Brain microvascular endothelial cell (primary cell): ENCODE data around the gene GRIK4.
"Not testable (repeated sequence)": the region's sequence is repeated elsewhere in the genome, so short reads cannot be mapped to it uniquely, and the experiment has no call there.

Source experiments
- DNase-seq: peaks from one replicate; pipeline ENCODE4 v3.0.0-alpha.2; 2020
- H3K27ac ChIP-seq: fragments of 250-450 bp; sonication (Bioruptor Pico); 2 replicates; pipeline ENCODE4 v1.5.1; 2020; ENCODE audit warnings: mild to moderate bottlenecking, moderate library complexity
- H3K27me3 ChIP-seq: fragments of 250-450 bp; sonication (Bioruptor Pico); replicated peaks from 2 replicates; pipeline ENCODE4 v1.5.1; 2020; ENCODE audit warnings: mild to moderate bottlenecking
- H3K36me3 ChIP-seq: fragments of 250-450 bp; sonication (Bioruptor Pico); replicated peaks from 2 replicates; pipeline ENCODE4 v1.5.1; 2020; ENCODE audit warnings: mild to moderate bottlenecking
- H3K4me3 ChIP-seq: 2 replicates; pipeline ENCODE4 v1.5.1; 2011; ENCODE audit warnings: low read depth, mild to moderate bottlenecking, control low read depth, low read length, moderate library complexity
- in situ Hi-C: cut with HindIII; loops from 2 replicates; pipeline ENCODE4 v1.10.0; 2017; ENCODE audit warnings: low sequenced_read_pairs, low pct_ligation_motif_present
- TF ChIP-seq, protein P1 (sequence below): IDR thresholded peaks from 2 replicates; pipeline ENCODE4 v1.5.1; 2011; ENCODE audit warnings: low read depth, mild to moderate bottlenecking, moderate library complexity, low read length, control low read depth, inconsistent platforms; ENCODE audit errors: missing control alignments

Gene GRIK4

DNA sequence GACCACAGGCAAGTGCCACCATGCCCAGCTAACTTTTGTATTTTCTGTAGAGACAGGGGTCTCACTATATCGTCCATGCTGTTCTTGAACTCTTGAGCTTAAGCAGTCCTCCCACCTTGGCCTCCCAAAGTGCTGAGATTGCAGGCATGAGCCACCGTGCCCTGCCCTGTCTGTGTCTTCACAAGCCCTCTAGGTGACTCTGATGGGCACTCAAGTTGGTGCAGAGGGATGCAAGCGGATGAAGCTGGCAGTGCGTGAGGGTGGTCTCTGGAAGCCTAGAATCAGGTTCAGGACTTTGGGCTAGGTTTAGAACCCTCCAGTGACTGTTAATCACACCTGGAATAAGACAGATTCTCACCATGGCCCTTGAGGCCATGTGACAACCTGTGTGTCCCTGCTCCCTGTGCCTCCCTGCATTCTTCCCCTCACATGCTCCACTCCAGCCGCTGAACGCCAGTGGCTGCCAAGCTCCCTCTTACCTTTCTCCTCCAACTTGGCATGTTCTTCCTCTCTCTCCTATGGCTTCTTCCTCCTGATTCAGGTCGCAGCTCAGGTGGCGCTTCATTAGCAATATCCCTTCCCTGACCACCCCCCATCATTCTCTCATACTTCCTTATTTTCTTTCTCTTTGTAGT is 270.1 kb downstream of the GRIK4 start:
- in situ Hi-C loops: no loop called here
- TF ChIP-seq, protein P1, sequence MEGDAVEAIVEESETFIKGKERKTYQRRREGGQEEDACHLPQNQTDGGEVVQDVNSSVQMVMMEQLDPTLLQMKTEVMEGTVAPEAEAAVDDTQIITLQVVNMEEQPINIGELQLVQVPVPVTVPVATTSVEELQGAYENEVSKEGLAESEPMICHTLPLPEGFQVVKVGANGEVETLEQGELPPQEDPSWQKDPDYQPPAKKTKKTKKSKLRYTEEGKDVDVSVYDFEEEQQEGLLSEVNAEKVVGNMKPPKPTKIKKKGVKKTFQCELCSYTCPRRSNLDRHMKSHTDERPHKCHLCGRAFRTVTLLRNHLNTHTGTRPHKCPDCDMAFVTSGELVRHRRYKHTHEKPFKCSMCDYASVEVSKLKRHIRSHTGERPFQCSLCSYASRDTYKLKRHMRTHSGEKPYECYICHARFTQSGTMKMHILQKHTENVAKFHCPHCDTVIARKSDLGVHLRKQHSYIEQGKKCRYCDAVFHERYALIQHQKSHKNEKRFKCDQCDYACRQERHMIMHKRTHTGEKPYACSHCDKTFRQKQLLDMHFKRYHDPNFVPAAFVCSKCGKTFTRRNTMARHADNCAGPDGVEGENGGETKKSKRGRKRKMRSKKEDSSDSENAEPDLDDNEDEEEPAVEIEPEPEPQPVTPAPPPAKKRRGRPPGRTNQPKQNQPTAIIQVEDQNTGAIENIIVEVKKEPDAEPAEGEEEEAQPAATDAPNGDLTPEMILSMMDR: no peak
- Histone ChIP-seq H3K4me3 (no peak overlapping the region), H3K27me3 (no peaks in the 10 kb centered on the region), H3K36me3 (no peaks in the 10 kb centered on the region), H3K27ac (no peak overlapping the region)
- DNase-seq: no peak

DNA sequence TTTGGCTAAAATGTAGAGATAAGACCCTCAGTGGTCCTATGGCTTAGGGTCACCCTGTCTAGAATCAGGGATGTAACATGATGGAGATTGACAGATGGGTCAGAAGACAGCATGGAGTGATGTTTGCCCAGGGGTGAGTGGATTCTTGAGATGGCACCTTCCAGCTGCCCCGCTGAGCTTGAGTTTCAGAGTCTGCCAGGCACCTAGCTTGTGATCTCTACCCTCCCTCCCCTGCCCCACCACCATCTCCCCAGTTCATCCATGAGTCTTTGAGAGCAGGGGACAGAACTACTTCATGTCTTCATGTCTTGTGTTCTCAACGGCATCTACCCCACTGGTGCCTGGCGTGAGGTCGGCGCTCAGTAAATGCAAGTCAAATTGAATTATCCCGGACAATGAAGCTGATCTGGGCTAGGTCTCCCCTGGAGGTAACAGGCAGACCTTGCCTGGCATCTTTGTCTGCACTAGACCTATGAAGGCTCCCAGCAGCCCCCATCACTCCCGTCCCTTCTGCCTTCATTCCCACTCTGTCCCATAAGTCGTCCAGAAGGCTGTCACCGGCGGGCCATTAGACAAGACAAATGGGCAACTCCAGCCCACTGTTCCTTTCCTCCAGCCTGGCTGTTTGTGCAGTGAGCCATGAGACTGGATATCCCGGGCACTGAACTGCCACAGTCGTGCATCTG is 273.2 kb downstream of the GRIK4 start:
- TF ChIP-seq, protein P1: no peak

DNA sequence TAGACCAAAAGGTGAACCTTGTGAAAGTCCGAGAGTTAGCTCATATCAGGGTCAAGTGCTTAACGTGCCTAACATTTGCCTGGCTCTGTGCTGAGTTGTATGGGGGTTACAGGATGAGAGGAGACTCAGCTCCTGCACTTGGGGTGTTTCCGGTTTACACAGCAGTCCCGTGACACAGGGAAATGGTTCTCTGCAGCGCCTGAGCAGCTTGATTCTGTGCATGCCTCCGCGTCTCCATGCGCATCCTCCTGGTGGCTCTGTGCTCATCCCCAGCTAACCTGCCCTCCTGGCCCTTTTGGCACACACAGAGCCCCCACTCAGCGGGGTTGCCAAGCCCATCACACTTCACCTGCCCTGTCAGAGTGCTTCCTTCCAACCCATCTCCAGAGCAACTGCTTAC is 274.0 kb downstream of the GRIK4 start:
- in situ Hi-C loops: no loop called here
- H3K27ac ChIP-seq: no peak overlapping the region
- no peak overlapping the region for H3K4me3 ChIP-seq
- TF ChIP-seq, protein P1: no peak
- H3K36me3 ChIP-seq: no peaks in the 10 kb centered on the region
- H3K27me3 ChIP-seq: no peaks in the 10 kb centered on the region
- DNase-seq: no peak

More for the DNA sequence above, 273.2 kb downstream of the GRIK4 start:
- no peak for DNase-seq
- H3K27ac ChIP-seq: no peak overlapping the region
- H3K36me3 ChIP-seq: no peaks in the 10 kb centered on the region
- no peaks in the 10 kb centered on the region for H3K27me3 ChIP-seq
- in situ Hi-C loops: no loop called here
- no peak overlapping the region for H3K4me3 ChIP-seq

DNA sequence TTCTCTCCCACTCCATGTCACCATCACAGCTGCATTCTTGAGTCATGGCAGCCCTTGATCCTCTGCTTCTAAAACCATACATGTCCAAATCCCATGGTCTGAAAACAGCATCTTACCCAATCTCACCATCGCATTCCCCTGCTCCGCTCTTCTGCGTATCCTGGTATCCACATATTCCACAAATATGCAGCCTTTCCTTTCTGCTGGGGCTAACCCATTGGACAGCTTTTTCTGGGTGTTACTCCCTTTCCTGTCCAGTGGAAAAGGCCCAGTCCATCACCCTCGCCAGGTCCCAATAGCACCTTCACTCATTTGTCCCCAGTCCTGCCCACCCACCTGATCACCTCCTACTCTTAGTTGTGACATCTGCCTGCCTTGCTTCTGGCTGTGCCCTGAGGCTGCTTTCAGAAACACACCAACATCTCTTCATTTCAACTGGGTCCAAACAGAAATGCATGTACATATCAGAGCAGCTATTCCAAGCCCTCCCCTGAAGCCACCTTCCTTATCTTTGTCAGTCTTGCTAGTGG is 274.7 kb downstream of the GRIK4 start:
- H3K27me3 ChIP-seq: no peaks in the 10 kb centered on the region
- TF ChIP-seq, protein P1: no peak
- in situ Hi-C loops: no loop called here
- H3K27ac ChIP-seq: no peak overlapping the region
- no peak overlapping the region for H3K4me3 ChIP-seq
- no peaks in the 10 kb centered on the region for H3K36me3 ChIP-seq
- DNase-seq: no peak

DNA sequence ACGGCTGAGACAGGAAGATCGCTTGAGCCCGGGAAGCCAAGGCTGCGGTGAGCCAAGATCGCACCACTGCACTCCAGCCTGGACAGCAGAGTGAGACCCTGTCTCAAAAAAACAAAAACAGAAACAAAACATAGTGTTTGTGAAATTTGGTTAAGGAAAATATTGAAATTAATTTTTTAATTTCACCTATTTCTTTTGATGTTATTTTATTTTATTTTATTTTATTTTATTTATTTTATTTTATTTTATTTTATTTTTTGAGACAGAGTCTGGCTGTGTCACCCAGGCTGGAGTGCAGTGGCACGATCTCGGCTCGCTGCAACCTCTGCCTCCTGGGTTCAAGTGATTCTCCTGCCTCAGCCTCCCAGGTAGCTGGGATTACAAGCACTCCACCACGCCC is 275.7 kb downstream of the GRIK4 start:
- DNase-seq, in situ Hi-C loops, H3K36me3 ChIP-seq, H3K27ac ChIP-seq, H3K27me3 ChIP-seq, H3K4me3 ChIP-seq: not testable (repeated sequence)

DNA sequence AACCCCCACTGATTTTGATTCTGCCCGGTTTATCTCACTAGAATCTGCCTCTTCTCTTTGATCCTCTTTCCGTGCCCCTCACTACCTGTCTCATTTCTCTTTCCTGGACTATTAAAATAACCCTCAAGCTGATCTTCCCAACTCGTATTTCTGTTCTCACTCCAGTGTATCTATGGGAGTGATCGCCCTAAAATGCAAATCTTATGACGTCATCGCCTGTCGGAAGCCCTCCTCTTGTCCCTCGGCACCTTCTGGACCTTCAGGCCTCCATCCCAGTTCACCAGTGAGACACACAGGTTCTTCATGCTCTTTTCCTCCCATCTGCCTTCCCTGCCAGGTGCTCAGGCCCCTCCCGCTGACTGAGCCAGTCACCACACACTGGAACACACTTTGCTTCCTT is 277.8 kb downstream of the GRIK4 start:
- in situ Hi-C loops: no loop called here
- no peak for DNase-seq
- Histone ChIP-seq H3K27ac (no peak overlapping the region), H3K36me3 (no peaks in the 10 kb centered on the region), H3K27me3 (no peaks in the 10 kb centered on the region), H3K4me3 (no peak overlapping the region)
- TF ChIP-seq, protein P1: no peak
